ENCODE measurements around the gene SELENON.

- TF ChIP-seq, protein P1, sequence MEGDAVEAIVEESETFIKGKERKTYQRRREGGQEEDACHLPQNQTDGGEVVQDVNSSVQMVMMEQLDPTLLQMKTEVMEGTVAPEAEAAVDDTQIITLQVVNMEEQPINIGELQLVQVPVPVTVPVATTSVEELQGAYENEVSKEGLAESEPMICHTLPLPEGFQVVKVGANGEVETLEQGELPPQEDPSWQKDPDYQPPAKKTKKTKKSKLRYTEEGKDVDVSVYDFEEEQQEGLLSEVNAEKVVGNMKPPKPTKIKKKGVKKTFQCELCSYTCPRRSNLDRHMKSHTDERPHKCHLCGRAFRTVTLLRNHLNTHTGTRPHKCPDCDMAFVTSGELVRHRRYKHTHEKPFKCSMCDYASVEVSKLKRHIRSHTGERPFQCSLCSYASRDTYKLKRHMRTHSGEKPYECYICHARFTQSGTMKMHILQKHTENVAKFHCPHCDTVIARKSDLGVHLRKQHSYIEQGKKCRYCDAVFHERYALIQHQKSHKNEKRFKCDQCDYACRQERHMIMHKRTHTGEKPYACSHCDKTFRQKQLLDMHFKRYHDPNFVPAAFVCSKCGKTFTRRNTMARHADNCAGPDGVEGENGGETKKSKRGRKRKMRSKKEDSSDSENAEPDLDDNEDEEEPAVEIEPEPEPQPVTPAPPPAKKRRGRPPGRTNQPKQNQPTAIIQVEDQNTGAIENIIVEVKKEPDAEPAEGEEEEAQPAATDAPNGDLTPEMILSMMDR (IDR thresholded peaks at IDR 0.05; ENCODE audit: low read length) = no peak
- no peak for TF ChIP-seq EZH2 (IDR thresholded peaks at IDR 0.05; ENCODE audit: borderline replicate concordance, low read length)
These were observed 28.5 kb downstream of the SELENON start for GRCh38 chr1:25828491-25828890.

All from OCI-LY1 (cell line).